SK-N-SH (cell line): Measurements from ENCODE around the gene PABPN1L.

Experiments used
- CTCF ChIP-seq: fragments of 200-600 bp; sonication (generic); IDR thresholded peaks from 2 replicates; pipeline ENCODE4 v1.6.1; 2017; ENCODE audit warnings: antibody characterized with exemption, mild to moderate bottlenecking, moderate library complexity
- NRF1 ChIP-seq: IDR thresholded peaks from 2 replicates; pipeline ENCODE4 v1.6.1; 2012; ENCODE audit warnings: low read depth, mild to moderate bottlenecking, low read length
- PBX3 ChIP-seq: IDR thresholded peaks from 2 replicates; pipeline ENCODE4; 2012
- POLR2AphosphoS5 ChIP-seq: IDR thresholded peaks from 2 replicates; pipeline ENCODE4 v1.6.1; 2012; ENCODE audit warnings: low read depth, low read length
- SMC3 ChIP-seq: IDR thresholded peaks from 2 replicates; pipeline ENCODE4 v1.6.1; 2012; ENCODE audit warnings: low read depth, low read length, improper control_type of control experiment
- TF ChIP-seq, protein P1 (sequence below): IDR thresholded peaks from 2 replicates; pipeline ENCODE4 v1.4.0; 2012; ENCODE audit warnings: low read depth

DNA sequence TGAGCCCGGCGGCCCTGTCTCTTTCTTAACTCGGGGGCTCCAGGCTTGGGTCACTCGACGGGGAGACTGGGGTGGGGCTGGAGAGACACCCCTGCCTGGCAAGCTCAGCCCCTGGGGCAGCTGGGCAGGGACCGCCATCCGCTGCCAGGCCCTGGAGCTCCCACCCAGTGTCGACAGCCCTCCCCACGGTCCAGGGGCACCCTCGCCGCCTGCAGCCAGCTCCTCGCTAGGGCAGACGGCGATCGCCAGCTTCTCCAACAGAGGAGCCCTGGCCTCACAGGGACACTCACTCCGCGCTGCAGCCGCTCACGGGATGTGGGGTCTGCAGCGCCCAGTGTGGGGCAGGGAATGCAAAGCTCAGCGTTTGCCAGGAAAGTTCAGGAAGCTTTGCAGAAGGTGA lies 38.7 kb downstream of the PABPN1L start:
- no peak for TF ChIP-seq CTCF
- no peak for TF ChIP-seq PBX3
- TF ChIP-seq, protein P1, sequence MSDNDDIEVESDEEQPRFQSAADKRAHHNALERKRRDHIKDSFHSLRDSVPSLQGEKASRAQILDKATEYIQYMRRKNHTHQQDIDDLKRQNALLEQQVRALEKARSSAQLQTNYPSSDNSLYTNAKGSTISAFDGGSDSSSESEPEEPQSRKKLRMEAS: no peak
- TF ChIP-seq SMC3: no peak
- TF ChIP-seq NRF1: no peak
- no peak for TF ChIP-seq POLR2AphosphoS5
